H1 (cell line): ENCODE measurements around the gene CRX. TPM values are rescaled to one million over a fixed set of nuclear protein-coding genes. Genes with fewer than 3 reads are reported as not detected.
A peak's percentile ranks its signal among the peaks of the same experiment; 100 is the strongest.

Experiments
- BRCA1 ChIP-seq: IDR thresholded peaks from 2 replicates; pipeline ENCODE4 v1.6.1; 2012; ENCODE audit warnings: low read depth, low read length, improper control_type of control experiment
- E2F6 ChIP-seq: IDR thresholded peaks from 2 replicates; pipeline ENCODE4 v1.6.1; 2012; ENCODE audit warnings: inconsistent platforms
- GABPA ChIP-seq: IDR thresholded peaks from 2 replicates; pipeline ENCODE4 v1.6.1; 2011; ENCODE audit warnings: mild to moderate bottlenecking, low read length, moderate library complexity, borderline replicate concordance; ENCODE audit not compliant: insufficient read depth
- HDAC2 ChIP-seq, 2 experiments: fragments of 300-600 bp in 1 of 2; sonication (generic) in 1 of 2; IDR thresholded peaks; 2 replicates each; pipeline ENCODE4 v1.6.1; 2011 to 2012; ENCODE audit warnings: low read depth in 2 of 2, low read length in 2 of 2, mild to moderate bottlenecking in 2 of 2, moderate library complexity in 2 of 2, borderline replicate concordance in 1 of 2, inconsistent platforms in 1 of 2
- JUND ChIP-seq: IDR thresholded peaks from 2 replicates; pipeline ENCODE4 v1.6.1; 2011; ENCODE audit warnings: mild to moderate bottlenecking, improper control_type of control experiment, low read length
- KDM4A ChIP-seq: IDR thresholded peaks from one replicate; pipeline ENCODE4 v1.7.1; 2012; ENCODE audit warnings: low read depth, mild to moderate bottlenecking, moderate library complexity, low read length, inconsistent platforms; ENCODE audit not compliant: severe bottlenecking
- POU5F1 ChIP-seq: IDR thresholded peaks from 2 replicates; pipeline ENCODE4 v1.6.1; 2011; ENCODE audit warnings: low read depth, mild to moderate bottlenecking, low read length, moderate library complexity
- SIX5 ChIP-seq: IDR thresholded peaks from 2 replicates; pipeline ENCODE4 v1.6.1; 2011; ENCODE audit warnings: mild to moderate bottlenecking, low read depth, low read length
- SP1 ChIP-seq: IDR thresholded peaks from 2 replicates; pipeline ENCODE4 v1.6.1; 2011; ENCODE audit warnings: low read depth, low read length
- TEAD4 ChIP-seq: IDR thresholded peaks from 2 replicates; pipeline ENCODE4 v1.6.1; 2012; ENCODE audit warnings: low read depth, low read length, inconsistent platforms, mixed read lengths
- polyA plus RNA-seq, 7 experiments: library from polyadenylated mRNA; depleted of rRNA in 3 of 7; stranded (reverse) in 5 of 7; unstranded in 2 of 7; fragments of >200 nt in 5 of 7; fragments of 200-250 nt in 2 of 7; gene quantifications; 1 replicate in 5 of 7; 2 replicates in 1 of 7; 4 replicates in 1 of 7; pipeline versions ENCODE4 v1.2.1 to v1.2.3, GENCODE V29; 2011 to 2013; ENCODE audit warnings: missing spikeins in 2 of 7, mixed read lengths in 2 of 7
- total RNA-seq: library from RNA; stranded (reverse); fragmentation: NEBNext Ultra II Directional; extraction: Animal tissue kit (Norgen Biotek cat#: 25700); gene quantifications from 2 replicates; pipeline ENCODE4 v1.2.1, GENCODE V29; 2021
- TF ChIP-seq, protein P1 (sequence below): fragments of 300-600 bp; sonication (generic); IDR thresholded peaks from 2 replicates; pipeline ENCODE4 v1.7.1; 2012; ENCODE audit warnings: low read length, moderate library complexity, mild to moderate bottlenecking, inconsistent platforms; ENCODE audit not compliant: insufficient replicate concordance

The CRX gene
- total and polyA plus RNA-seq, 2 of the 8 experiments (the other 6 are each of a cell fraction or from before 2014, with no cell fraction given): 0.08 TPM; not detected in 1

DNA sequence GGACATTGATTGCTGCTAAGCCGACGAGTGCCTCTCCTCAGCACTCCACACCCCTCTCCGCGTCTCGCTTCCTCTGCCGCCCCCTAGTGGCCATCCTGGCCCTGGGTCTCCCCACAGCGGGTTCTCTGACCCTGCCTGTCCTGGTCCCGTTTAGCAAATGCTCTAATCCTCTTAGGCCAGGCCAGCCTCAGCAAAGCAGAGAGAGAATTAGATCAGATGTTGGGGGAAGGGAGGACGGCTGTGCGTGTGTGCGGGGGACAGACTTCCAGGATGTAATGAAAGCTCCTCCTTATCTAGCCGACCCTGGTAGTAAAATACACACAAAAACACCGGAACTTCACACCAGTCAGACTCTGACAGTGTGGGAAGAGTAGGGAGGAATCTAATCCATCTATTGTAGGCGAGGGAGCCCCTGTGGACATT, 41.8 kb downstream of the CRX start (continued):
- TF ChIP-seq, protein P1, sequence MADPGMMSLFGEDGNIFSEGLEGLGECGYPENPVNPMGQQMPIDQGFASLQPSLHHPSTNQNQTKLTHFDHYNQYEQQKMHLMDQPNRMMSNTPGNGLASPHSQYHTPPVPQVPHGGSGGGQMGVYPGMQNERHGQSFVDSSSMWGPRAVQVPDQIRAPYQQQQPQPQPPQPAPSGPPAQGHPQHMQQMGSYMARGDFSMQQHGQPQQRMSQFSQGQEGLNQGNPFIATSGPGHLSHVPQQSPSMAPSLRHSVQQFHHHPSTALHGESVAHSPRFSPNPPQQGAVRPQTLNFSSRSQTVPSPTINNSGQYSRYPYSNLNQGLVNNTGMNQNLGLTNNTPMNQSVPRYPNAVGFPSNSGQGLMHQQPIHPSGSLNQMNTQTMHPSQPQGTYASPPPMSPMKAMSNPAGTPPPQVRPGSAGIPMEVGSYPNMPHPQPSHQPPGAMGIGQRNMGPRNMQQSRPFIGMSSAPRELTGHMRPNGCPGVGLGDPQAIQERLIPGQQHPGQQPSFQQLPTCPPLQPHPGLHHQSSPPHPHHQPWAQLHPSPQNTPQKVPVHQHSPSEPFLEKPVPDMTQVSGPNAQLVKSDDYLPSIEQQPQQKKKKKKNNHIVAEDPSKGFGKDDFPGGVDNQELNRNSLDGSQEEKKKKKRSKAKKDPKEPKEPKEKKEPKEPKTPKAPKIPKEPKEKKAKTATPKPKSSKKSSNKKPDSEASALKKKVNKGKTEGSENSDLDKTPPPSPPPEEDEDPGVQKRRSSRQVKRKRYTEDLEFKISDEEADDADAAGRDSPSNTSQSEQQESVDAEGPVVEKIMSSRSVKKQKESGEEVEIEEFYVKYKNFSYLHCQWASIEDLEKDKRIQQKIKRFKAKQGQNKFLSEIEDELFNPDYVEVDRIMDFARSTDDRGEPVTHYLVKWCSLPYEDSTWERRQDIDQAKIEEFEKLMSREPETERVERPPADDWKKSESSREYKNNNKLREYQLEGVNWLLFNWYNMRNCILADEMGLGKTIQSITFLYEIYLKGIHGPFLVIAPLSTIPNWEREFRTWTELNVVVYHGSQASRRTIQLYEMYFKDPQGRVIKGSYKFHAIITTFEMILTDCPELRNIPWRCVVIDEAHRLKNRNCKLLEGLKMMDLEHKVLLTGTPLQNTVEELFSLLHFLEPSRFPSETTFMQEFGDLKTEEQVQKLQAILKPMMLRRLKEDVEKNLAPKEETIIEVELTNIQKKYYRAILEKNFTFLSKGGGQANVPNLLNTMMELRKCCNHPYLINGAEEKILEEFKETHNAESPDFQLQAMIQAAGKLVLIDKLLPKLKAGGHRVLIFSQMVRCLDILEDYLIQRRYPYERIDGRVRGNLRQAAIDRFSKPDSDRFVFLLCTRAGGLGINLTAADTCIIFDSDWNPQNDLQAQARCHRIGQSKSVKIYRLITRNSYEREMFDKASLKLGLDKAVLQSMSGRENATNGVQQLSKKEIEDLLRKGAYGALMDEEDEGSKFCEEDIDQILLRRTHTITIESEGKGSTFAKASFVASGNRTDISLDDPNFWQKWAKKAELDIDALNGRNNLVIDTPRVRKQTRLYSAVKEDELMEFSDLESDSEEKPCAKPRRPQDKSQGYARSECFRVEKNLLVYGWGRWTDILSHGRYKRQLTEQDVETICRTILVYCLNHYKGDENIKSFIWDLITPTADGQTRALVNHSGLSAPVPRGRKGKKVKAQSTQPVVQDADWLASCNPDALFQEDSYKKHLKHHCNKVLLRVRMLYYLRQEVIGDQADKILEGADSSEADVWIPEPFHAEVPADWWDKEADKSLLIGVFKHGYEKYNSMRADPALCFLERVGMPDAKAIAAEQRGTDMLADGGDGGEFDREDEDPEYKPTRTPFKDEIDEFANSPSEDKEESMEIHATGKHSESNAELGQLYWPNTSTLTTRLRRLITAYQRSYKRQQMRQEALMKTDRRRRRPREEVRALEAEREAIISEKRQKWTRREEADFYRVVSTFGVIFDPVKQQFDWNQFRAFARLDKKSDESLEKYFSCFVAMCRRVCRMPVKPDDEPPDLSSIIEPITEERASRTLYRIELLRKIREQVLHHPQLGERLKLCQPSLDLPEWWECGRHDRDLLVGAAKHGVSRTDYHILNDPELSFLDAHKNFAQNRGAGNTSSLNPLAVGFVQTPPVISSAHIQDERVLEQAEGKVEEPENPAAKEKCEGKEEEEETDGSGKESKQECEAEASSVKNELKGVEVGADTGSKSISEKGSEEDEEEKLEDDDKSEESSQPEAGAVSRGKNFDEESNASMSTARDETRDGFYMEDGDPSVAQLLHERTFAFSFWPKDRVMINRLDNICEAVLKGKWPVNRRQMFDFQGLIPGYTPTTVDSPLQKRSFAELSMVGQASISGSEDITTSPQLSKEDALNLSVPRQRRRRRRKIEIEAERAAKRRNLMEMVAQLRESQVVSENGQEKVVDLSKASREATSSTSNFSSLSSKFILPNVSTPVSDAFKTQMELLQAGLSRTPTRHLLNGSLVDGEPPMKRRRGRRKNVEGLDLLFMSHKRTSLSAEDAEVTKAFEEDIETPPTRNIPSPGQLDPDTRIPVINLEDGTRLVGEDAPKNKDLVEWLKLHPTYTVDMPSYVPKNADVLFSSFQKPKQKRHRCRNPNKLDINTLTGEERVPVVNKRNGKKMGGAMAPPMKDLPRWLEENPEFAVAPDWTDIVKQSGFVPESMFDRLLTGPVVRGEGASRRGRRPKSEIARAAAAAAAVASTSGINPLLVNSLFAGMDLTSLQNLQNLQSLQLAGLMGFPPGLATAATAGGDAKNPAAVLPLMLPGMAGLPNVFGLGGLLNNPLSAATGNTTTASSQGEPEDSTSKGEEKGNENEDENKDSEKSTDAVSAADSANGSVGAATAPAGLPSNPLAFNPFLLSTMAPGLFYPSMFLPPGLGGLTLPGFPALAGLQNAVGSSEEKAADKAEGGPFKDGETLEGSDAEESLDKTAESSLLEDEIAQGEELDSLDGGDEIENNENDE: no peak
- no peak for TF ChIP-seq GABPA
- no peak; the same call in 1 of the 2 replicates for TF ChIP-seq BRCA1
- no peak for TF ChIP-seq SIX5
- TF ChIP-seq JUND: peak; percentile 44; the same call in 1 of the 2 replicates
- no peak for TF ChIP-seq POU5F1
- TF ChIP-seq HDAC2 (IDR thresholded peaks at IDR 0.05; ENCODE audit: borderline replicate concordance in 1 of 2, low read depth in 2 of 2, low read length in 2 of 2): 0 out of 4 replicates have a peak, but pooled peaks of 1 of the 2 experiments have one; percentile 24
- TF ChIP-seq E2F6: no peak
- TF ChIP-seq KDM4A: no peak
- TF ChIP-seq SP1: peak; percentile 39; the same call in 1 of the 2 replicates
- no peak for TF ChIP-seq TEAD4
